Ectodermal cell (in vitro differentiated cells): ENCODE data around the gene KRT33B.
"Not testable (repeated sequence)": the region's sequence is repeated elsewhere in the genome, so short reads cannot be mapped to it uniquely, and the experiment has no call there.

Source experiments
- H3K27ac ChIP-seq: 2 replicates; pipeline ENCODE4 v1.7.0; 2013; ENCODE audit warnings: mild to moderate bottlenecking, low read depth, low read length; ENCODE audit not compliant: insufficient read depth, poor library complexity, severe bottlenecking
- H3K27me3 ChIP-seq: 2 replicates; pipeline ENCODE4 v1.7.0; 2013; ENCODE audit warnings: mild to moderate bottlenecking, low read length; ENCODE audit not compliant: insufficient read depth, control insufficient read depth, poor library complexity, severe bottlenecking
- H3K36me3 ChIP-seq: one replicate; pipeline ENCODE4 v1.7.0; 2013; ENCODE audit warnings: low read length; ENCODE audit not compliant: control insufficient read depth, insufficient read depth
- H3K4me1 ChIP-seq: one replicate; pipeline ENCODE4 v1.7.0; 2013; ENCODE audit warnings: low read length; ENCODE audit not compliant: control insufficient read depth, insufficient read depth
- H3K4me3 ChIP-seq: 2 replicates; pipeline ENCODE4 v1.7.0; 2013; ENCODE audit warnings: low read depth, low read length, control low read depth; ENCODE audit not compliant: insufficient read depth
- H3K9me3 ChIP-seq: 2 replicates; pipeline ENCODE4 v1.7.0; 2013; ENCODE audit warnings: mild to moderate bottlenecking, low read length, moderate library complexity; ENCODE audit not compliant: control insufficient read depth
- WGBS, 2 experiments: methylation state at CpG; one replicate each; pipeline ENCODE4 v1.1.7; 2013; ENCODE audit warnings: missing lambda C conversion rate in 2 of 2; 5-methylcytosine and 5-hydroxymethylcytosine counted together

The KRT33B gene

GRCh38 chr17:41347869-41348760 lies 21.5 kb downstream of the KRT33B start:
- Histone ChIP-seq H3K4me1 (no peaks in the 10 kb centered on the region), H3K27ac (no peak overlapping the region), H3K4me3 (no peak overlapping the region), H3K9me3 (no peaks in the 10 kb centered on the region), H3K36me3 (no peaks in the 10 kb centered on the region), H3K27me3 (no peaks in the 10 kb centered on the region)
- 94 to 95% methylated on average over 7 of the region's 7 CpGs for WGBS, 2 experiments

DNA sequence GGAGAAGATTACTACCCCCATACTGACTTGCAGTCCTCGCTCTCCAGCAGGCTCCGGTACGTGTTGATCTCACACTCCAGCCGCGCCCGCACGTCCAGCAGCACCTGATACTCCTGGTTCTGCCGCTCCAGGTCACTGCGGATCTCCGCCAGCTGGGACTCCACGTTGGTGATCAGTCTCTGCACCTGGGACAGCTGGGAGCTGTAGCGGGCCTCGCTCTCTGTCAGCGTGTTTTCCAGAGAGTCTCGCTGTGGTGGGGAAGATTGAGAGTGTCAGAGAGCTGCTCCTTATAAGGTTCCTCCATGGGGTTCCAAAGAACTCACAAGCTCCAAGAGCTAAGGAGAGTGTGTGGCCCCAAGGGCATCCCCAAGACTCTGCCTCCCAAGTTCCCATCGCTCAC lies 23.2 kb downstream of the KRT33B start:
- not testable (repeated sequence) for H3K4me3 ChIP-seq, H3K27ac ChIP-seq, H3K9me3 ChIP-seq, H3K4me1 ChIP-seq, H3K27me3 ChIP-seq, H3K36me3 ChIP-seq
- 96% methylated on average over 16 of the region's 16 CpGs for WGBS, 2 experiments

DNA sequence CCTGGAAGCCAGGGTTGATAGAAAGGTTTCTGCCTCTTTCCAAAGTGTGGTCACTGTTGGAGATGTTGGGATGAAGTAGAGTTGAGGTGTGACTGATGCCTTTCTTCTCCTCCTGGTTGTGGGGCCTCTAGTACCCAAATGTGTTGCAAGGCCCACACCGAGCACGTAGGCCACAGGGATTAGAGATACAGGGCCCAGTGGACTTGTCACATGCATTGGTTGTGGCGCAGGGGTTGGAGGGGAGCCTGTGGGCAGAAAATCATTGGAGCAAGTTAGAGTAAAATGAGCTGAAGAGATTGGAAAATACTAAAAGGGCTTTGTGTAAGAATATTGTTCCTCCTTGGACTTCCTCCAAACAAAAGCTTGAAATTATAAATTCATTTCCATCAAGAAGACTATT lies 23.6 kb downstream of the KRT33B start:
- Histone ChIP-seq H3K27me3 (no peaks in the 10 kb centered on the region), H3K36me3 (no peaks in the 10 kb centered on the region), H3K27ac (no peak overlapping the region), H3K9me3 (no peaks in the 10 kb centered on the region), H3K4me1 (no peaks in the 10 kb centered on the region), H3K4me3 (no peak overlapping the region)
- WGBS, 2 experiments, result 97 to 98% methylated on average over 3 of the region's 3 CpGs

DNA sequence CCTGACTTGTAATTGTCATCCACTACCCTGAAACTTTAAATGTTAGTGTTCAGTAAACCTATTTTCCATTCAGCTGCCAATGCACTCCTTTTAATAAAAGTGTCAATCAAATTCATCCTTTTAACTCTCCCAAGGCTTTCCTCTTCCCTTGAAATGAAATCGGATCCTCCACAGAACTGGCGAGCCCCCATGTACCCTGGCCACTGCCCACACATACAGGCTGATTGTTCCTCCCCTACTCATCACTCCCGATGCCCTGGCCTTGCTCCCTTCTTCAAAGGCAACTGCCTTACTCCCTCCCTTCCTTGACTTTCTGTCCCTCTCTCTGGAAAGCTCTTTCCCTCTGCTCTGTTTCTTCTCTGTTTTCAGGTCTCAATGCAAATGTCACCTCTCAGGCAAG lies 26.6 kb downstream of the KRT33B start:
- H3K27me3 ChIP-seq, result no peaks in the 10 kb centered on the region
- WGBS, 2 experiments, result 82 to 89% methylated on average over 3 of the region's 3 CpGs
- H3K27ac ChIP-seq, result no peak overlapping the region
- no peaks in the 10 kb centered on the region for H3K36me3 ChIP-seq
- H3K4me1 ChIP-seq, result no peaks in the 10 kb centered on the region
- no peaks in the 10 kb centered on the region for H3K9me3 ChIP-seq
- H3K4me3 ChIP-seq, result no peak overlapping the region

DNA sequence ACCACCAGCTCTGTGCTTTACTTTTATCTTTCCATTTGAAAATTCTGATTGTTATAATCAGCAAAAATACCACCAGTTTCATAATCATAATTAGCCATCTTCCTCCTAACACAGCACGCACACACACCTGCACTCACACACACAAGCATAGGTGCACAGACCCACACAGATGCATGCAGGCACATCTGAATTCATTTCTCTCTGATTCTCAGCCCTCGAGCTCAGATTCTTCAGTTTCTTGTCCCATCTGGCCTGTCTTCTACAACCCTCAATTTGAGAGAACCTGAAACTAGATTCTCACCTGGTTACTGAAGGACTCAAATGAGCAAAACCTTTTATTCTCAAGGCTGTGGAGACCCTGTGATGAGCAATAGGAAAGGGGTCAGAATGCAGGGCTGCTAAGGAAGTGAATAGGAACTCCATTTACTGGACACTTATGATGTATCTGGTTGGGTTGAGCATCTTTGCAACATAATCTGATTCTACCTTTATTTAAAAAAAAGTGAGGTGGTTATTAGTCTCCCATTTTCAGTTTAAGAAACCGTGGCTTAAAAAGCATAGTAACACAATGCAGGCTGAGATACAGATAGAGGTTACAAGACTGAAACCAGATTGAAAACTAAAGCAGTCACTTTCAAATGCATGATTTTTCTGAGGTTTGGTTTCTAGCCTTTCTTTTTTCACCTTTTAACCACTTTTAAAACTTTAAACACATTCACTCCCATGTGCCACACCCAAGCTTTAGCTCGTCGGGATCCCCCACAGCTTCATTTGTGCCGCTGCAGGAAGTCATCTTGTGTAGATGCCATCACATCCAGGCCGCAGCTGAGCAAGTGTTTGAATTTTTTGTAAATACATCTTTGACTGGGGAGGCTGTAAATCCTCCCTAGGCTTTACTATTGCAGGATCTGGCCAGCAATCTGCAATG lies 28.4 kb downstream of the KRT33B start:
- no peaks in the 10 kb centered on the region for H3K9me3 ChIP-seq
- H3K27me3 ChIP-seq, result no peaks in the 10 kb centered on the region
- no peaks in the 10 kb centered on the region for H3K4me1 ChIP-seq
- 90 to 91% methylated on average over 7 of the region's 7 CpGs for WGBS, 2 experiments
- H3K4me3 ChIP-seq, result no peak overlapping the region
- no peaks in the 10 kb centered on the region for H3K36me3 ChIP-seq
- no peak overlapping the region for H3K27ac ChIP-seq

- H3K4me3 ChIP-seq, result no peak overlapping the region
- H3K36me3 ChIP-seq, result no peaks in the 10 kb centered on the region
- no peaks in the 10 kb centered on the region for H3K4me1 ChIP-seq
- H3K27me3 ChIP-seq, result no peaks in the 10 kb centered on the region
- H3K27ac ChIP-seq, result no peak overlapping the region
- WGBS, 2 experiments, result 70 to 73% methylated on average over 2 to 3 of the region's 3 CpGs
- no peaks in the 10 kb centered on the region for H3K9me3 ChIP-seq
Observed at GRCh38 chr17:41340494-41340893, 29.1 kb downstream of the KRT33B start.

DNA sequence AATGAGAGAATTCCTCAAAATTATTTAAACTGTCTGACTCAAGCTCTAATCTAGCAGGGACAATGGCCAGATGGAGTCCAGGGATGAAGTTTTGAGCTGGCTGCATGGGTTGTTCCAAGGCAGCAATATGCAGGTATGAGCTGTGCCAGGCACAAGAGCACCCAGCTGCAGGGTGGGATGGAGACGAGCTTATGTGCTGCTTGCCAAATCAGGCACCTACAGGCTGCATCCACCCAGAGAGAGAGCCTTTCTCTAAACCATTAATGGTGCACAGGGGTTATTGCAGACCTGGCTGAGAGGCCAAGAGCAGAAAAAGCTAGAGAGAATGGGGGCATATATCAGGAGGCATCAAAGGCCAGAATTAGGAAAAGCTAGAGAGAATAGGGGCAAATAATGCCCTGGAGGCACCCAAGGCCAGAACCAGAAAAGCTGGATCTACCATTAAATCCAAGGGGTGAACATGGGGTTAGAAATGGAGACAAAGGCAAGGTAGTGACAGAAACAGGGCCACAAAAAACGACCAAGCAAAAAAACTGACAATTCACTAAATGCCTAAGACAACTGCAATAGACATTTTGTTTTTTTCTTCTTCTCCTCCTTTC lies 29.9 kb downstream of the KRT33B start:
- Histone ChIP-seq H3K27me3 (no peaks in the 10 kb centered on the region), H3K36me3 (no peaks in the 10 kb centered on the region), H3K27ac (no peak overlapping the region), H3K4me1 (no peaks in the 10 kb centered on the region), H3K4me3 (no peak overlapping the region), H3K9me3 (no peaks in the 10 kb centered on the region)
- 77 to 85% methylated on average over 2 of the region's 2 CpGs for WGBS, 2 experiments

- H3K4me1 ChIP-seq, result no peaks in the 10 kb centered on the region
- no peaks in the 10 kb centered on the region for H3K9me3 ChIP-seq
- 92 to 94% methylated on average over 5 of the region's 5 CpGs for WGBS, 2 experiments
- H3K36me3 ChIP-seq, result no peaks in the 10 kb centered on the region
- no peaks in the 10 kb centered on the region for H3K27me3 ChIP-seq
- no peak overlapping the region for H3K4me3 ChIP-seq
- H3K27ac ChIP-seq, result no peak overlapping the region
Observed at GRCh38 chr17:41338961-41339485, 30.6 kb downstream of the KRT33B start.

- Histone ChIP-seq H3K27ac (no peak overlapping the region), H3K9me3 (no peaks in the 10 kb centered on the region), H3K4me1 (no peaks in the 10 kb centered on the region), H3K27me3 (no peaks in the 10 kb centered on the region), H3K36me3 (no peaks in the 10 kb centered on the region), H3K4me3 (no peak overlapping the region)
- 92 to 97% methylated on average over 1 of the region's 1 CpG for WGBS, 2 experiments
Observed at GRCh38 chr17:41335747-41336146, 33.9 kb downstream of the KRT33B start.
